Breast epithelium (tissue), 3 donors: ENCODE results near the gene LGR5.

Source experiments
- CTCF ChIP-seq, 3 donors: fragments of 450-650 bp; IDR thresholded peaks; one replicate each; pipeline ENCODE4 v1.5.1; 2016 to 2017; ENCODE audit warnings: antibody characterized with exemption in 3 of 3, mild to moderate bottlenecking in 3 of 3, moderate library complexity in 3 of 3
- POLR2A ChIP-seq: fragments of 450-650 bp; IDR thresholded peaks from one replicate; pipeline ENCODE4 v1.6.1; 2016; ENCODE audit warnings: antibody characterized with exemption, mild to moderate bottlenecking, moderate library complexity
- POLR2AphosphoS5 ChIP-seq, 3 donors: sonication (generic); formaldehyde crosslinking; IDR thresholded peaks; one replicate each; pipeline ENCODE4 v1.6.1; 2017; ENCODE audit warnings: antibody characterized with exemption in 3 of 3

GRCh38 chr12:71430756-71431155, 8.8 kb upstream of the LGR5 start:
- TF ChIP-seq POLR2A (no peak), POLR2AphosphoS5 (IDR thresholded peaks at IDR 0.05) (no peak), CTCF (IDR thresholded peaks at IDR 0.05) (no peak)
